HUES48 (cell line): Measurements from ENCODE around the gene CACNA1E.

Source experiments
- H3K27ac ChIP-seq: one replicate; pipeline ENCODE4 v1.7.0; 2013; ENCODE audit warnings: low read depth, low read length, inconsistent platforms
- H3K27me3 ChIP-seq: 2 replicates; pipeline ENCODE4 v1.6.1; 2013; ENCODE audit warnings: mild to moderate bottlenecking, low read length; ENCODE audit not compliant: control insufficient read depth, insufficient read depth
- H3K36me3 ChIP-seq: 2 replicates; pipeline ENCODE4 v1.6.1; 2013; ENCODE audit warnings: low read length; ENCODE audit not compliant: control insufficient read depth, insufficient read depth
- H3K4me1 ChIP-seq: 2 replicates; pipeline ENCODE4 v1.6.1; 2013; ENCODE audit warnings: mild to moderate bottlenecking, low read length; ENCODE audit not compliant: control insufficient read depth, insufficient read depth
- H3K4me3 ChIP-seq: 2 replicates; pipeline ENCODE4 v1.5.1; 2013; ENCODE audit warnings: mild to moderate bottlenecking, low read depth, low read length
- H3K9ac ChIP-seq: 2 replicates; pipeline ENCODE4 v1.6.1; 2013; ENCODE audit warnings: mild to moderate bottlenecking, low read depth, low read length, moderate library complexity
- H3K9me3 ChIP-seq: 2 replicates; pipeline ENCODE4 v1.6.1; 2013; ENCODE audit warnings: low read length; ENCODE audit not compliant: control insufficient read depth, insufficient read depth

CACNA1E gene

DNA sequence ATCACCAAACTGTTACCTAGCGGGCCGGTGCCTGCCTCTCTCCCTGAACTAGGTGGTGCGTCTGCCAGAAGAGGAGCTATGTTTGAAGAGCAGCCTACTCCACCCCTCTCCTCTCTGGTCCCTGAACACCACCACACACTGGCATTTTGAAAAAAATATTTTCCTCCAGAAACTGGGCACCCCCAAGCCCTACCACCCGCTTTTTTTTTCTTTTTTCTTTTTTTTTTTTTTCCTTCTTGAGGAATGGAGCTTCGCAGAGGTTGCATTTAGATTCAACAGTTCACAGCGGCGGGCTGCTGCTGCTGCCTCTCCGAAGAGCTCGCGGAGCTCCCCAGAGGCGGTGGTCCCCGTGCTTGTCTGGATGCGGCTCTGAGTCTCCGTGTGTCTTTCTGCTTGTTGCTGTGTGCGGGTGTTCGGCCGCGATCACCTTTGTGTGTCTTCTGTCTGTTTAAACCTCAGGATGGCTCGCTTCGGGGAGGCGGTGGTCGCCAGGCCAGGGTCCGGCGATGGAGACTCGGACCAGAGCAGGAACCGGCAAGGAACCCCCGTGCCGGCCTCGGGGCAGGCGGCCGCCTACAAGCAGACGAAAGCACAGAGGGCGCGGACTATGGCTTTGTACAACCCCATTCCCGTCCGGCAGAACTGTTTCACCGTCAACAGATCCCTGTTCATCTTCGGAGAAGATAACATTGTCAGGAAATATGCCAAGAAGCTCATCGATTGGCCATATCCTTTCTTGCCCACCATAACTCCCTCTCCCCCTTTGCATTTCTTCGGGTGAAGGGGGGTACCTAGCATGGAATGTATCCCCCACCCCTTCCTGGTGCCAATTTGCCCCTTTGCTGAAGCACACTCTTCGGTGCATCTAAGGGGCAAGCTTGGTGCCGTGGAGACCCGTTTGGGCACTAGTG lies at the start of gene CACNA1E:
TSS of gene CACNA1E (plus strand) at position 233 of the 911 bp plus-strand sequence. CDS start at position 461, 228 bp downstream.
- H3K27ac ChIP-seq = no peak within 1 kb of the TSS
- H3K4me3 ChIP-seq = peak within 1 kb of the TSS; percentile 66
- no peak within 1 kb of the TSS for H3K9ac ChIP-seq
- no peaks in the 10 kb centered on the region for H3K9me3 ChIP-seq
- no peaks in the 10 kb centered on the region for H3K36me3 ChIP-seq
- peaks cover 81% of the 10 kb centered on the region for H3K27me3 ChIP-seq
- peaks cover 18% of the 10 kb centered on the region; the same call in 1 of the 2 replicates for H3K4me1 ChIP-seq

DNA sequence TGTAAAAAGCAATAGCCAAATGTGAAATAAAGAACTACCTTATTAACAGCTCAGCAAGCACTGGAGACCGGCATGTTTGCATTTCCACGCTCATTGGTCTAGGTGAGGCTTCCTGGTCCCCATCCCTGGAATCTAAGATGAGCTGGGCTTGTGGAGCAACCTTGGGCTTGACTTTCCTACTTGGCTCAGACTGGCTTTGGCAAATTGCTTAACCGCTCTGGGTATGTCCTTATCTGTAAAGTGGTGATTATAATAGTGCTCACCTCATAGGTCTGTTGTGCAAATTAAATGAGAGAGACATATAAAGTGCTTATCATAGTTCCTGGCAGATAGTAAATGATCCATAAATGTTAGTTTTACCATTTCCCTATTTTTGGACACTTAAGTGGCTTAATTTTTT lies 49.4 kb upstream of the CACNA1E start:
- Histone ChIP-seq H3K9me3 (no peaks in the 10 kb centered on the region), H3K9ac (no peak overlapping the region), H3K4me1 (no peaks in the 10 kb centered on the region), H3K27ac (no peak overlapping the region), H3K27me3 (no peaks in the 10 kb centered on the region), H3K36me3 (no peaks in the 10 kb centered on the region), H3K4me3 (no peak overlapping the region)

DNA sequence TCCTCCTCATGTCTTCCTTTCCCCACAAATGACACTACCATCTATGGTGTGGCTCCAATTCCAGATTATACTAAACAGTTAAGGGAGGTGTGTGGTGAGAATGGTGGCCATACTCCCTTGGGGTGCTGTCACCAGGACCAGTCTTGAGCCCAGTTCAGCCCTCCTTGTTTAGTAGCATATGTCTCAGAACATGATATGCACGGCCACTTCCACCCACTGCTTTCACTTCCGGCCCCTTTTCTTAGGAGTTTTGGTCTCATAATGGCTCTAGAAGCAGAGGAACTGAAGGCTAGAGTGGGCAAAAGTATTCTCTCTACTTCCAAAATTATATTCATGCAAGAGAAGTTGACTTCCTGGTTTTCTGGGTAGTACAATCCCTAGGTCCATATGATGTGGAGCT lies 45.3 kb upstream of the CACNA1E start:
- no peaks in the 10 kb centered on the region for H3K4me1 ChIP-seq

DNA sequence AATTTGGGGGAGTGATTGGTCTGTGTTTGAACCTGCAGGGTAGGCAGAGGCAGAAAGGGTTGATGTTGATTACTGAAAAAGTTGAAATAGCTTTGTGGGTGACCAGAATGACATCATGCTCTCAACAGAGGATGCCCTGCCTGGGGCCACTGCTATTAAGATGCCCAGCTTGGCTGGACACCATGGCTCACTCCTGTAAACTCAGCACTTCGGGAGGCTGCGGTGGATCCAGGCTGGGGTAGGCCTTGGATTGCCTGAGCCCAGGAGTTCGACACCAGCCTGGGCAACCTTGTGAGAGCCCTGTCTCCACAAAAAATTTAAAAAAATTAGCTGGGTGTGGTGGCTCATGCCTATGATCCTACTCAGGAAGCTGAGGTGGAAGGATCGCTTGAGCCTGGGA lies 42.8 kb upstream of the CACNA1E start:
- H3K27me3 ChIP-seq = no peaks in the 10 kb centered on the region
- no peak overlapping the region for H3K27ac ChIP-seq
- H3K4me3 ChIP-seq = no peak overlapping the region
- H3K36me3 ChIP-seq = no peaks in the 10 kb centered on the region
- no peak overlapping the region for H3K9ac ChIP-seq
- H3K9me3 ChIP-seq = no peaks in the 10 kb centered on the region
- no peaks in the 10 kb centered on the region for H3K4me1 ChIP-seq

More for the DNA sequence above, 45.3 kb upstream of the CACNA1E start:
- no peaks in the 10 kb centered on the region for H3K36me3 ChIP-seq
- H3K27me3 ChIP-seq = no peaks in the 10 kb centered on the region
- H3K9ac ChIP-seq = no peak overlapping the region
- H3K9me3 ChIP-seq = no peaks in the 10 kb centered on the region
- H3K27ac ChIP-seq = no peak overlapping the region
- no peak overlapping the region for H3K4me3 ChIP-seq

DNA sequence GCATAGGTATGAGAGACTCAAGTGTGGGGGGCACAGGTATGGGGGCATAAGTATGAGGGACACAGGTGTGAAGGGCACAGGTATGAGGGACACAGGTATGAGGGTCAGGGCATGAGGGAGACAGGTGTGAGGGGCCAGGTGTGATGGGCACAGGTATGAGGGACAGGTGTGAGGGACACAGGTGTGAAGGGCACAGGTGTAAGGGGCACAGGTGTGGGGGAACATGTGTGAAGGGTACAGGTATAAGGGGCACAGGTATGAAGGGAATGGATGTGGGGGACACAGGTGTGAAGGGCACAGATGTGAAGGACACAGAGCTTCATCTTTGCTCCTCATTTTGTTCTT lies 41.2 kb upstream of the CACNA1E start:
- H3K27me3 ChIP-seq = no peaks in the 10 kb centered on the region
- no peaks in the 10 kb centered on the region for H3K4me1 ChIP-seq
- H3K27ac ChIP-seq = no peak overlapping the region
- no peaks in the 10 kb centered on the region for H3K36me3 ChIP-seq
- H3K4me3 ChIP-seq = no peak overlapping the region
- no peak overlapping the region for H3K9ac ChIP-seq
- no peaks in the 10 kb centered on the region for H3K9me3 ChIP-seq

DNA sequence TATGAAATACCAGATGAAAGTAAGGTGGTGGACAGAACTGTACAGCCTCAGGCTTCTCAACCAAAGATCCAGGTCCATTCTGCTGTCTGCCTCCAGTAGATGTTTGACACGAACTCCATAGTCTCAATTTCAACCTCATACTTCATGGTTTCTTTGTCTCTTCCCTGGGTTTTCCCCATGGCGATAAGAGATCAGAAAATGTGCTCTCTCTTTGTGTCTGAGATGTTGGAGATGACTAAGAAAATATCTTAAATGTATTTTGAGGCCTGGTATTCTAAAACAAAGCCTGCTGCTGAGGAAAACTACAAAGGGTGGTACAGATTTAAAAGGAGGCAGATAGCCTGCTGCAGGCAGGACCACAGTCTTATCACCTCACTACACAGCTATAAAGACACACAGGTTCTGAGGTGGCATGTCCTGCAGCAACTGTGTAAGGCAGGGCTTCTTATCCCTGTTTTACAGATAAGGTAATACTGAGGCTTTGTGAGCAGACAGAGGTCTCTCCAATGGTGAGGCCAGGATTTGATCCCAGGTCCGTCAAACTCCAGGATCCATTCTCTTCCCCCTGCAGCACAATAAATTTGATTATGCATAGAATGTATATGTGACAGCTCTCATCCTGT lies 40.0 kb upstream of the CACNA1E start:
- Histone ChIP-seq H3K27me3 (no peaks in the 10 kb centered on the region), H3K36me3 (no peaks in the 10 kb centered on the region), H3K9me3 (no peaks in the 10 kb centered on the region), H3K4me1 (no peaks in the 10 kb centered on the region), H3K27ac (no peak overlapping the region), H3K4me3 (no peak overlapping the region), H3K9ac (no peak overlapping the region)

DNA sequence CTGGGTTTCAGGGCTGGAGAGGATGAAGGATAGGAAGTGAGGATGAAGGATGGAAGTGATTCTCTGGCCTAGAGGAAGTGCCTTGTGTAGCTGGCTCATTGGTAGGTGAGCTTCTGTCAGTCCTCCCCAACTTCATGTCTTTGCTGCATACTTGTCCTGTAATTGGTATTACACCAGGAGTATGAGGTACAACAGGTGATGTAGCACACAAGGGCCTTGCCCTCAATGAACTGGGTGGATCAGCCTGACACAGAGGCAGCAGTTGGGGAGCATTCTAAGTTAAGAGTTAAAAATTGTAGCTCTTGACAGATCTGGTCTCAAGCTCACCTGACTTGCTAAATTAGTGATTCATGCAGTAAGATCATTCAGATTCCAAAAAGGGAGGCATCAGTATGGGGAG lies 37.9 kb upstream of the CACNA1E start:
- H3K4me1 ChIP-seq = no peaks in the 10 kb centered on the region
- no peak overlapping the region for H3K4me3 ChIP-seq
- H3K9ac ChIP-seq = no peak overlapping the region
- no peaks in the 10 kb centered on the region for H3K36me3 ChIP-seq
- H3K9me3 ChIP-seq = no peaks in the 10 kb centered on the region
- H3K27me3 ChIP-seq = no peaks in the 10 kb centered on the region
- no peak overlapping the region for H3K27ac ChIP-seq

DNA sequence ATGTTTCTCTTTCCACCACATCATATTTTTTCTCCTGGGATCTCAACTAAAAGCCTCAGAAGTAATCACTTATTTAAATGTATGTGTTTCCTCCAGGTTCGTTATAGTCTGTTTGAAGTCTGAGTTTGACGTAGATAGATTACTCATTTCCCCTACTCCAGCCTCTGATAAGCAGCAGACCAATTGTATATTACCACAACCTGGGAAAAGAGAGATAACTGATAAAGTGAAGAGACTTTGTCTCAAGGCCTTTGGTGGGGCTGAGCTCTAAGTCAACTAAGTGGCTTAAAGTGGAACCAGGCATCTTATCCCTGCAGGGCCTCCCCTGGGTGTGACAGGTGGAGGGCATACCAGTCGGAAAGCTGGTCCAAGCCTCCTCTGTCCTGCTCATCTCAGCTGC lies 34.9 kb upstream of the CACNA1E start:
- no peaks in the 10 kb centered on the region for H3K4me1 ChIP-seq
- no peak overlapping the region for H3K27ac ChIP-seq
- H3K27me3 ChIP-seq = no peaks in the 10 kb centered on the region
- H3K36me3 ChIP-seq = no peaks in the 10 kb centered on the region
- H3K4me3 ChIP-seq = no peak overlapping the region
- no peak overlapping the region for H3K9ac ChIP-seq
- no peaks in the 10 kb centered on the region for H3K9me3 ChIP-seq

DNA sequence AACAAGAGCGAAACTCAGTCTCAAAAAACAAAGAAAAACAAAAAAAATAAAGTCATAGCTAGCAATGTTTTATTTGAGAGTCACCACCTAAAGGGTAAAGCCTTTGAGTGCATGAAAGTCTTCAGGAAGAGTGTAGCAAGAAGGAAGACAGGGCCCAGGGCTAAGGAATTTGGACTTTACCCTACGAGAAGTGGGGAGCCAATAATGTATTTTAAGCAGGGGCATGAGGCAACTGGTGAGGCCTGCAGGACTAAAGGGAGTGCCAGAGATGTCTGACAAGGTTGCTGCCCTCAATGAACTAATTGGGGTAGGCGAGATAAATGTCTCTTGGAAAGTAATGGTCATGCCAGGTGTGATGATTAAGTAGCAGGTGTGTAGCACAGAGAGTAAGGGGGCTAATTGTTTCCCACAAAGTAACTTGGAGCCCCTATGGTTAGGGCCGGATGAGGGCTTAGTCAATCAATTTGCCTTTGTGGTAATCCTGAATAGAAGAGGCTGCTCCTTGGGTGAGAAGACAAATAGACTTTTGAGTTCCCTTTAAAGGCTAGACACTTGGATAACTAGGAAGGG lies 31.6 kb upstream of the CACNA1E start:
- no peaks in the 10 kb centered on the region for H3K9me3 ChIP-seq
- no peaks in the 10 kb centered on the region for H3K27me3 ChIP-seq
- no peaks in the 10 kb centered on the region for H3K4me1 ChIP-seq
- H3K4me3 ChIP-seq = no peak overlapping the region
- no peaks in the 10 kb centered on the region for H3K36me3 ChIP-seq
- H3K27ac ChIP-seq = no peak overlapping the region
- H3K9ac ChIP-seq = no peak overlapping the region

DNA sequence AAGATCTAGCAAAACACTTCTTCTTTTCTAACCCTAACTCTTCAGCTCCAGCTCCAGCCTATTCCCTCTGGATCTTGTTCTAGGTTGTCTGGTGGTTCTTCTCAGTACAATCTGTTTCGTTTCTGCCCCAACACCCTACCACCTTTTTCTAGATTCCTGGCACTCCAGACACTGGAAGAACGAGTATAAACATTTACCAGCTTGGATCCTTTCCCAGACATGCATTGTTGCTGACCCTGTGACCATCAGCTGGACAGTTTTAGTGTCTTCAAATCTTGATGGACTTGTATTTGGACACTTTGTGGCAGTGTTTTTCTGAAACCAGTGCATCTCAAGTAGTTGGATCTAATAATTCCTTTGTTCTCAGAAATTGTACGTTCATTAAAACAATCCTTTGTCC lies 30.6 kb upstream of the CACNA1E start:
- H3K27ac ChIP-seq = peak overlapping the region; percentile 25
- H3K9me3 ChIP-seq = no peaks in the 10 kb centered on the region
- H3K27me3 ChIP-seq = no peaks in the 10 kb centered on the region
- H3K9ac ChIP-seq = no peak overlapping the region
- no peaks in the 10 kb centered on the region for H3K4me1 ChIP-seq
- H3K4me3 ChIP-seq = no peak overlapping the region
- H3K36me3 ChIP-seq = no peaks in the 10 kb centered on the region

DNA sequence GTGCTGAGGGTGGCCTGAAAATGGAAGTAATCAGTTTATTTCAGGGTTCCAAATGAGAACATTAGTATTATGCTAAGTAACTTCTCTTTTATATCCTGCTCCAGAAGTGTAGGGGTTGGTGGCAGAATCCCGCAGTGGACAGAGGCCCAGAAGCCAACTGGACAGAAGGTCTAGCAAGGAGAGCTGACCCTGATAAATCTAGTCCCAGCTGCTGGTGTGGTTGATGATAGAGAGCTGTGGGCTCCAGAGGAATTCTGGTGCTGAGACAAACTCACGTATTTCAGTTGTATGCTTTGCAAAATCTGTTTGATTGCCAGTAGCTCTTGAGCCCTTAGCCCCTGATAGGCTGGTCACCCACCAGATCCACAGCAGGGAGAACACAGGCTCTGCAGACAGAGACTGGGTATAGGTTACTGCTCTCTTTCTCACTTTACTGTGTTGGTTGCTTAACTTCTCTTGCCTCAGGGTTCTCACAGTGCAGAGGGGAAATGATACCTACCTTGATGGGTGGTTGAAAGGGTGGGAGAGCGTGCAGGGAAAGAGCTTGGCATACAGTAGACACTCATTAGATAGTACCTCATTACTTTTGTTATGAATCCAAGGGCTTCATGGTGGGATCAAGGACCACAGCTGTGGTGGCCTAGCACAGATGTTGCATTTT lies 29.6 kb upstream of the CACNA1E start:
- Histone ChIP-seq H3K27ac (no peak overlapping the region), H3K4me3 (no peak overlapping the region), H3K9ac (no peak overlapping the region), H3K36me3 (no peaks in the 10 kb centered on the region), H3K27me3 (no peaks in the 10 kb centered on the region), H3K4me1 (no peaks in the 10 kb centered on the region), H3K9me3 (no peaks in the 10 kb centered on the region)
